HepG2 (cell line): ENCODE results near the gene SMIM10L1. TPM values are rescaled to one million over a fixed set of nuclear protein-coding genes. Genes with fewer than 3 reads are reported as not detected.

Source experiments
- ATAC-seq: fragments of 200-7000 bp; cut with Tn5 transposase; 3 replicates; pipeline ENCODE4 v1.9.1; 2020; ENCODE audit warnings: mild to moderate bottlenecking, moderate library complexity
- BruUV-seq: library from RNA; stranded (reverse); fragments of 400-500 nt; replicated peaks from 2 replicates; lab custom pipeline; 2021; lab: Mats Ljungman, UMichigan
- CTCF ChIA-PET: fragments of 300-600 bp; formaldehyde crosslinking; extraction: SDS; loops from one replicate; lab custom pipeline; 2021; ENCODE audit warnings: low total read pairs, inconsistent platforms, low intra/inter-chr PET ratio; lab: Yijun Ruan, JAX
- POLR2A ChIA-PET: fragments of 350-600 bp; sonication (Branson Sonifier 250); formaldehyde crosslinking; loops from one replicate; lab custom pipeline; 2020; ENCODE audit warnings: antibody characterized with exemption, inconsistent platforms; lab: Yijun Ruan, JAX
- DNase-seq: peaks from one replicate; pipeline ENCODE4 v3.0.0-alpha.2; 2015; ENCODE audit warnings: low spot score
- FAIRE-seq: peaks from 3 replicates; lab custom pipeline; 2011; peaks lifted over from hg19 to GRCh38; lab: Jason Lieb, UNC
- H2AFZ ChIP-seq: one replicate; pipeline ENCODE4 v1.6.1; 2011; ENCODE audit warnings: low read length, inconsistent platforms
- H3K27ac ChIP-seq: fragments of 300-600 bp; 3 replicates; pipeline ENCODE4 v1.8.0; 2011; ENCODE audit warnings: mixed run types, mild to moderate bottlenecking, mixed read lengths, low read length, inconsistent platforms; ENCODE audit not compliant: insufficient read depth; ENCODE audit errors: extremely low read length
- H3K27me3 ChIP-seq, 2 experiments: fragments of 200-600 bp in 1 of 2; 2 replicates in 1 of 2; 3 replicates in 1 of 2; pipeline versions ENCODE4 v1.6.0 to v1.8.0; 2011; ENCODE audit warnings: low read length in 2 of 2, mild to moderate bottlenecking in 2 of 2, moderate library complexity in 2 of 2, inconsistent platforms in 1 of 2; ENCODE audit not compliant: insufficient read depth in 2 of 2, control insufficient read depth in 1 of 2
- H3K36me3 ChIP-seq, 2 experiments: fragments of 200-600 bp in 1 of 2; replicated peaks in 1 of 2; 2 replicates in 1 of 2; 3 replicates in 1 of 2; pipeline versions ENCODE4 v1.5.1 to v1.8.0; 2011; ENCODE audit warnings: low read length in 2 of 2, inconsistent platforms in 1 of 2; ENCODE audit not compliant: insufficient read depth in 2 of 2, control insufficient read depth in 1 of 2
- H3K4me1 ChIP-seq: 2 replicates; pipeline ENCODE4 v1.5.1; 2012; ENCODE audit warnings: low read length, inconsistent platforms; ENCODE audit not compliant: insufficient read depth
- H3K4me2 ChIP-seq: 2 replicates; pipeline ENCODE4 v1.6.0; 2011; ENCODE audit warnings: low read depth, low read length, inconsistent platforms
- H3K4me3 ChIP-seq, 3 experiments: fragments of 200-600 bp in 1 of 3; sonication (generic), shearing (Covaris generic) in 1 of 3; replicated peaks in 1 of 3; 2 replicates each; pipeline ENCODE4 v1.5.1; 2011 to 2016; ENCODE audit warnings: low read length in 3 of 3, inconsistent platforms in 2 of 3, low read depth in 2 of 3, mild to moderate bottlenecking in 2 of 3, control low read depth in 1 of 3, mixed read lengths in 1 of 3; ENCODE audit not compliant: insufficient read depth in 1 of 3
- H3K79me2 ChIP-seq: one replicate; pipeline ENCODE4 v1.6.1; 2011; ENCODE audit warnings: low read length, inconsistent platforms; ENCODE audit not compliant: insufficient read depth
- H3K9ac ChIP-seq: 2 replicates; pipeline ENCODE4 v1.6.0; 2011; ENCODE audit warnings: mild to moderate bottlenecking, low read depth, low read length, inconsistent platforms; ENCODE audit not compliant: insufficient read depth
- H3K9me3 ChIP-seq: 2 replicates; pipeline ENCODE4 v1.5.1; 2012; ENCODE audit warnings: mild to moderate bottlenecking, low read length
- H4K20me1 ChIP-seq: 2 replicates; pipeline ENCODE4 v1.6.0; 2011; ENCODE audit warnings: inconsistent platforms, mild to moderate bottlenecking, low read length, moderate library complexity; ENCODE audit not compliant: insufficient read depth
- SNAPC5 ChIP-seq: sonication (generic); formaldehyde crosslinking; IDR thresholded peaks from 2 replicates; pipeline ENCODE4 v1.8.1; 2023; ENCODE audit warnings: mild to moderate bottlenecking, missing genetic modification reagents, borderline replicate concordance
- ZGPAT ChIP-seq: IDR thresholded peaks from 2 replicates; pipeline ENCODE4 v1.6.1; 2016; ENCODE audit warnings: mild to moderate bottlenecking
- ZKSCAN5 ChIP-seq: sonication (generic); formaldehyde crosslinking; IDR thresholded peaks from 2 replicates; pipeline ENCODE4 v1.5.1; 2020; ENCODE audit warnings: mild to moderate bottlenecking, missing genetic modification reagents
- ZNF101 ChIP-seq: sonication (generic); formaldehyde crosslinking; IDR thresholded peaks from 2 replicates; pipeline ENCODE4 v1.4.0; 2020; ENCODE audit warnings: mild to moderate bottlenecking, low read depth, missing genetic modification reagents, borderline replicate concordance
- ZNF263 ChIP-seq: sonication (generic); formaldehyde crosslinking; IDR thresholded peaks from 2 replicates; pipeline ENCODE4 v1.4.0; 2020; ENCODE audit warnings: missing genetic modification reagents
- ZNF281 ChIP-seq: sonication (generic); formaldehyde crosslinking; IDR thresholded peaks from 2 replicates; pipeline ENCODE4 v1.4.0; 2020; ENCODE audit warnings: missing genetic modification reagents, borderline replicate concordance
- ZNF564 ChIP-seq: sonication (generic); formaldehyde crosslinking; IDR thresholded peaks from 2 replicates; pipeline ENCODE4 v1.8.1; 2023; ENCODE audit warnings: mild to moderate bottlenecking, missing genetic modification reagents
- ZNF589 ChIP-seq: sonication (generic); formaldehyde crosslinking; conservative IDR thresholded peaks from 2 replicates; pipeline ENCODE4 v1.8.0; 2022; ENCODE audit warnings: mild to moderate bottlenecking, moderate library complexity, missing genetic modification reagents
- ZNF670 ChIP-seq: sonication (generic); formaldehyde crosslinking; IDR thresholded peaks from 2 replicates; pipeline ENCODE4 v1.8.0; 2022; ENCODE audit warnings: mild to moderate bottlenecking, missing genetic modification reagents, borderline replicate concordance
- ZNF878 ChIP-seq: sonication (generic); formaldehyde crosslinking; IDR thresholded peaks from 2 replicates; pipeline ENCODE4 v1.8.1; 2023; ENCODE audit warnings: mild to moderate bottlenecking, missing genetic modification reagents, moderate library complexity
- WGBS: methylation state at CpG from one replicate; pipeline ENCODE4 v1.1.6; 2017; ENCODE audit warnings: low lambda C conversion rate; 5-methylcytosine and 5-hydroxymethylcytosine counted together
- in situ Hi-C: cut with HindIII; loops from 2 replicates; pipeline ENCODE4 v1.10.0; 2017; ENCODE audit warnings: low pct_unique_long_range_greater_than_20kb; ENCODE audit not compliant: extremely low pct_ligation_motif_present
- intact Hi-C: fragments of 100-400 bp; cut with micrococcal nuclease; formaldehyde crosslinking; loops from one replicate; pipeline ENCODE4 v1.10.0; 2022; ENCODE audit not compliant: unreplicated experiment
- polyA plus RNA-seq, 8 experiments: library from polyadenylated mRNA; depleted of rRNA in 3 of 8; stranded (reverse) in 7 of 8; unstranded in 1 of 8; fragments of >200 nt; fragmentation: Illumina TruSeq in 4 of 8; extraction: Trizol in 4 of 8; gene quantifications; 2 replicates each; pipeline versions ENCODE4 v1.2.1 to v1.2.3, GENCODE V29; 2011 to 2016; ENCODE audit warnings: low read depth in 4 of 8, missing spikeins in 1 of 8, mixed read lengths in 1 of 8; ENCODE audit not compliant: insufficient read depth in 1 of 8
- total RNA-seq, 5 experiments: library from RNA; depleted of rRNA; stranded (reverse); fragments of >200 nt; fragmentation: Illumina TruSeq; extraction: Trizol; gene quantifications; 2 replicates each; pipeline ENCODE4 v1.2.3, GENCODE V29; 2016; ENCODE audit warnings: low read depth in 1 of 5
- TF ChIP-seq, protein P1 (sequence below): sonication (generic); formaldehyde crosslinking; IDR thresholded peaks from 2 replicates; pipeline ENCODE4 v1.4.0; 2020; ENCODE audit warnings: missing genetic modification reagents
- TF ChIP-seq, protein P2 (sequence below): IDR thresholded peaks from 2 replicates; pipeline ENCODE4 v1.6.1; 2016; ENCODE audit warnings: low read depth

SMIM10L1 gene
- total and polyA plus RNA-seq, 2 of the 13 experiments (the other 11 are each of a cell fraction or from before 2014, with no cell fraction given) = 3.7 to 11.8 TPM

- TF ChIP-seq ZNF101 (CRISPR knock-in tag) (no peak), ZKSCAN5 (no peak), SNAPC5 (CRISPR knock-in tag) (no peak), ZNF670 (CRISPR knock-in tag) (no peak), ZNF263 (CRISPR knock-in tag) (no peak), ZNF564 (CRISPR knock-in tag) (no peak)
- TF ChIP-seq, protein P1, sequence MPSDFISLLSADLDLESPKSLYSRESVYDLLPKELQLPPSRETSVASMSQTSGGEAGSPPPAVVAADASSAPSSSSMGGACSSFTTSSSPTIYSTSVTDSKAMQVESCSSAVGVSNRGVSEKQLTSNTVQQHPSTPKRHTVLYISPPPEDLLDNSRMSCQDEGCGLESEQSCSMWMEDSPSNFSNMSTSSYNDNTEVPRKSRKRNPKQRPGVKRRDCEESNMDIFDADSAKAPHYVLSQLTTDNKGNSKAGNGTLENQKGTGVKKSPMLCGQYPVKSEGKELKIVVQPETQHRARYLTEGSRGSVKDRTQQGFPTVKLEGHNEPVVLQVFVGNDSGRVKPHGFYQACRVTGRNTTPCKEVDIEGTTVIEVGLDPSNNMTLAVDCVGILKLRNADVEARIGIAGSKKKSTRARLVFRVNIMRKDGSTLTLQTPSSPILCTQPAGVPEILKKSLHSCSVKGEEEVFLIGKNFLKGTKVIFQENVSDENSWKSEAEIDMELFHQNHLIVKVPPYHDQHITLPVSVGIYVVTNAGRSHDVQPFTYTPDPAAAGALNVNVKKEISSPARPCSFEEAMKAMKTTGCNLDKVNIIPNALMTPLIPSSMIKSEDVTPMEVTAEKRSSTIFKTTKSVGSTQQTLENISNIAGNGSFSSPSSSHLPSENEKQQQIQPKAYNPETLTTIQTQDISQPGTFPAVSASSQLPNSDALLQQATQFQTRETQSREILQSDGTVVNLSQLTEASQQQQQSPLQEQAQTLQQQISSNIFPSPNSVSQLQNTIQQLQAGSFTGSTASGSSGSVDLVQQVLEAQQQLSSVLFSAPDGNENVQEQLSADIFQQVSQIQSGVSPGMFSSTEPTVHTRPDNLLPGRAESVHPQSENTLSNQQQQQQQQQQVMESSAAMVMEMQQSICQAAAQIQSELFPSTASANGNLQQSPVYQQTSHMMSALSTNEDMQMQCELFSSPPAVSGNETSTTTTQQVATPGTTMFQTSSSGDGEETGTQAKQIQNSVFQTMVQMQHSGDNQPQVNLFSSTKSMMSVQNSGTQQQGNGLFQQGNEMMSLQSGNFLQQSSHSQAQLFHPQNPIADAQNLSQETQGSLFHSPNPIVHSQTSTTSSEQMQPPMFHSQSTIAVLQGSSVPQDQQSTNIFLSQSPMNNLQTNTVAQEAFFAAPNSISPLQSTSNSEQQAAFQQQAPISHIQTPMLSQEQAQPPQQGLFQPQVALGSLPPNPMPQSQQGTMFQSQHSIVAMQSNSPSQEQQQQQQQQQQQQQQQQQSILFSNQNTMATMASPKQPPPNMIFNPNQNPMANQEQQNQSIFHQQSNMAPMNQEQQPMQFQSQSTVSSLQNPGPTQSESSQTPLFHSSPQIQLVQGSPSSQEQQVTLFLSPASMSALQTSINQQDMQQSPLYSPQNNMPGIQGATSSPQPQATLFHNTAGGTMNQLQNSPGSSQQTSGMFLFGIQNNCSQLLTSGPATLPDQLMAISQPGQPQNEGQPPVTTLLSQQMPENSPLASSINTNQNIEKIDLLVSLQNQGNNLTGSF = no peak
Observed at GRCh38 chr12:11133816-11134215, 37.2 kb upstream of the SMIM10L1 start (continued).

- no peak within 1 kb of the TSS for H3K4me3 ChIP-seq
- H3K9ac ChIP-seq = no peak within 1 kb of the TSS
- H4K20me1 ChIP-seq = no peaks in the 10 kb centered on the region
- no peak within 1 kb of the TSS for H3K27ac ChIP-seq
- no TSS peak for BruUV-seq
- FAIRE-seq (no peak), ATAC-seq (no peak)
- no peak within 1 kb of the TSS for H3K4me2 ChIP-seq
- in situ Hi-C loops (no loop called here), intact Hi-C loops (no loop called here)
- WGBS = 64% methylated on average over 3 of the region's 3 CpGs
- ChIA-PET CTCF (no interaction called here), POLR2A (no interaction called here)
- no peak within 1 kb of the TSS for H2AFZ ChIP-seq
- H3K79me2 ChIP-seq = peaks cover 48% of the 10 kb centered on the region
- TF ChIP-seq ZNF878 (CRISPR knock-in tag) (no peak), ZGPAT (CRISPR knock-in tag) (no peak), ZNF281 (CRISPR knock-in tag) (no peak), ZNF589 (no peak)
- TF ChIP-seq, protein P2, sequence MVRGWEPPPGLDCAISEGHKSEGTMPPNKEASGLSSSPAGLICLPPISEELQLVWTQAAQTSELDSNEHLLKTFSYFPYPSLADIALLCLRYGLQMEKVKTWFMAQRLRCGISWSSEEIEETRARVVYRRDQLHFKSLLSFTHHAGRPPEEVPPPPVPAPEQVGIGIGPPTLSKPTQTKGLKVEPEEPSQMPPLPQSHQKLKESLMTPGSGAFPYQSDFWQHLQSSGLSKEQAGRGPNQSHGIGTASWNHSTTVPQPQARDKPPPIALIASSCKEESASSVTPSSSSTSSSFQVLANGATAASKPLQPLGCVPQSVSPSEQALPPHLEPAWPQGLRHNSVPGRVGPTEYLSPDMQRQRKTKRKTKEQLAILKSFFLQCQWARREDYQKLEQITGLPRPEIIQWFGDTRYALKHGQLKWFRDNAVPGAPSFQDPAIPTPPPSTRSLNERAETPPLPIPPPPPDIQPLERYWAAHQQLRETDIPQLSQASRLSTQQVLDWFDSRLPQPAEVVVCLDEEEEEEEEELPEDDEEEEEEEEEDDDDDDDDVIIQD = no peak
- TF ChIP-seq, all 625 proteins: peak for 0
- peaks cover 0 to under 1% of the 10 kb centered on the region in 2 experiments; a peak in 2 of 5 replicates for H3K36me3 ChIP-seq
- DNase-seq = no peak
- no peaks in the 10 kb centered on the region for H3K9me3 ChIP-seq
- 0 out of 2 replicates have a peak, but pooled peaks cover 9% of the 10 kb centered on the region for H3K4me1 ChIP-seq
- H3K27me3 ChIP-seq = no peaks in the 10 kb centered on the region; a peak in 1 of 5 replicates
Observed at GRCh38 chr12:11134305-11134704, 36.7 kb upstream of the SMIM10L1 start, which contains the start of gene TAS2R30. Gene TAS2R30 (minus strand): TSS chr12:11134644. CDS start chr12:11134244, 400 bp downstream.
